Calu3 (cell line): Measurements from ENCODE around the gene COL15A1. TPM values are rescaled to one million over a fixed set of nuclear protein-coding genes. Genes with fewer than 3 reads are reported as not detected.

ENCODE experiments used
- BruUV-seq: library from RNA; stranded (reverse); fragments of 400-500 nt; replicated peaks from 2 replicates; lab custom pipeline; 2021; lab: Mats Ljungman, UMichigan
- CTCF ChIA-PET: fragments of 300-600 bp; sonication (Branson Sonifier 250); formaldehyde crosslinking; loops from one replicate; lab custom pipeline; 2022; ENCODE audit warnings: antibody characterized with exemption; lab: Charles Lee
- DNase-seq: peaks from one replicate; pipeline ENCODE4 v3.0.0; 2022
- H3K27ac Mint-ChIP-seq: one replicate; pipeline ENCODE4 v1.8.0; 2022; ENCODE audit warnings: mixed read lengths; ENCODE audit not compliant: unreplicated experiment
- H3K27me3 Mint-ChIP-seq: one replicate; pipeline ENCODE4 v1.8.0; 2022; ENCODE audit warnings: mixed read lengths; ENCODE audit not compliant: unreplicated experiment
- H3K36me3 Mint-ChIP-seq: one replicate; pipeline ENCODE4 v1.8.0; 2022; ENCODE audit warnings: mild to moderate bottlenecking, moderate library complexity, mixed read lengths; ENCODE audit not compliant: insufficient read depth, unreplicated experiment
- H3K4me1 Mint-ChIP-seq: one replicate; pipeline ENCODE4 v1.8.0; 2022; ENCODE audit warnings: mild to moderate bottlenecking, low read depth, mixed read lengths; ENCODE audit not compliant: unreplicated experiment
- H3K4me3 Mint-ChIP-seq: one replicate; pipeline ENCODE4 v1.8.0; 2022; ENCODE audit warnings: mild to moderate bottlenecking, low read depth, moderate library complexity, mixed read lengths; ENCODE audit not compliant: unreplicated experiment
- H3K9me3 Mint-ChIP-seq: one replicate; pipeline ENCODE4 v1.8.0; 2022; ENCODE audit warnings: low read depth, mixed read lengths; ENCODE audit not compliant: unreplicated experiment
- CTCF ChIP-seq: fragments of 200-600 bp; IDR thresholded peaks from one replicate; pipeline ENCODE4 v1.8.0; 2022; ENCODE audit warnings: antibody characterized with exemption; ENCODE audit not compliant: unreplicated experiment
- intact Hi-C: fragments of 100-400 bp; cut with micrococcal nuclease; formaldehyde crosslinking; loops from one replicate; pipeline ENCODE4 v1.10.0; 2022; ENCODE audit not compliant: unreplicated experiment
- total RNA-seq: library from RNA; stranded (reverse); gene quantifications from 2 replicates; pipeline ENCODE4 v1.2.3, GENCODE V29; 2022

The COL15A1 gene
- total RNA-seq, 1 experiment from 2014 or later, result not detected

DNA sequence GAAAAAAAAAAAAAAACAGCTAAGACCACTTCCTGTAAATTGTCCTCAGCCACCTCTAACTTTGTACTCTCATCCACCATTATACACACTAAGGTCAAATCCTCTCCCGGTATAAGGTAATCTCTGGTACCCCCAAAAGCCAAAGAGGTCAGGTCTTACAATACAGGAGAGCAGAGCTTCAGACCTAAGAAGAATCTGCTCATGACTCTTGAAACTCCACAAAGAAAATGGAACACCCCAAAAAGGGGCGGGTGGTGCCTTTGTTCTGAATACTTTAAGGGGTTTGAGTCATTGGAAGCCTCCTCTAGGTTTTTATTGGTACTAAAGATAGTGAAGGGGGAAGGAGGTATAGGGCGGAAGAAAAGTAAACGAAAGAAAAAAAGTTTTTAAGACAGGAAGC lies 69.8 kb downstream of the COL15A1 start:
- peaks cover 13% of the 10 kb centered on the region for H3K27me3 Mint-ChIP-seq
- no peak for DNase-seq
- CTCF ChIA-PET, result interaction anchor here (0.7 kb wide), 1 partner anchor 159 kb away, joined by 3 read pairs; no protein-coding TSS in a partner anchor
- no peak overlapping the region for H3K27ac Mint-ChIP-seq
- H3K4me3 Mint-ChIP-seq, result no peak overlapping the region
- intact Hi-C loops, result no loop called here
- H3K36me3 Mint-ChIP-seq, result no peaks in the 10 kb centered on the region
- no peak for TF ChIP-seq CTCF
- no TSS peak for BruUV-seq
- H3K4me1 Mint-ChIP-seq, result no peaks in the 10 kb centered on the region
- H3K9me3 Mint-ChIP-seq, result peaks cover 3% of the 10 kb centered on the region

DNA sequence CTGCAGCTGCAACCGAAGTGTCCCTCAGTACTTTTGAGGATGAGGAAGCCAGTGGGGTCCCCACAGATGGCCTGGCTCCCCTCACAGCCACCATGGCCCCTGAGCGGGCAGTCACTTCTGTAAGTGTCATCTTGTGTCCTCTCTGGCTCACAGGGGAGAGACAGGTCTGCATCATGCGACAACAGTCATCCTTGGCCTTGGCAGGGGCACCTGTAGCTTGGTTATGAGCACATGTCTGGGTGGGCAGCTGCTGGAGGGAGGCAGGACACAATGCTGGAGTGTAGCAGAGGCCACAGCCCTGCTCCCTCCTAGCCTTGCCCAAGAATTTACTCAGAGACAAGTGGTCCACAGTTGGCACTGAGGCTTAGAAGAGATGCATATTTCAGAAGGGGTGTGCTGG lies 71.7 kb downstream of the COL15A1 start:
- CTCF ChIA-PET, result no interaction called here
- intact Hi-C loops, result no loop called here
- peaks cover 13% of the 10 kb centered on the region for H3K27me3 Mint-ChIP-seq
- H3K27ac Mint-ChIP-seq, result no peak overlapping the region
- no peak for TF ChIP-seq CTCF
- DNase-seq, result no peak
- no peaks in the 10 kb centered on the region for H3K36me3 Mint-ChIP-seq
- H3K4me3 Mint-ChIP-seq, result no peak overlapping the region
- no peaks in the 10 kb centered on the region for H3K4me1 Mint-ChIP-seq
- BruUV-seq, result no TSS peak
- H3K9me3 Mint-ChIP-seq, result no peaks in the 10 kb centered on the region

GRCh38 chr9:99015890-99016289 lies 72.2 kb downstream of the COL15A1 start:
- Mint-ChIP-seq H3K4me3 (no peak overlapping the region), H3K36me3 (no peaks in the 10 kb centered on the region), H3K27me3 (peaks cover 13% of the 10 kb centered on the region), H3K9me3 (no peaks in the 10 kb centered on the region), H3K27ac (no peak overlapping the region), H3K4me1 (no peaks in the 10 kb centered on the region)
- CTCF ChIA-PET, result no interaction called here
- BruUV-seq, result no TSS peak
- no peak for TF ChIP-seq CTCF
- no peak for DNase-seq
- intact Hi-C loops, result no loop called here

- H3K36me3 Mint-ChIP-seq, result no peaks in the 10 kb centered on the region
- CTCF ChIA-PET, result no interaction called here
- no TSS peak for BruUV-seq
These were observed 73.1 kb downstream of the COL15A1 start for GRCh38 chr9:99016681-99017387.

More at GRCh38 chr9:99016681-99017387, 73.1 kb downstream of the COL15A1 start:
- no peak for TF ChIP-seq CTCF
- Mint-ChIP-seq H3K4me1 (no peaks in the 10 kb centered on the region), H3K27me3 (peaks cover 13% of the 10 kb centered on the region), H3K9me3 (no peaks in the 10 kb centered on the region), H3K27ac (no peak overlapping the region), H3K4me3 (no peak overlapping the region)
- DNase-seq, result no peak
- intact Hi-C loops, result no loop called here
